ENCODE results near the gene TBC1D9B.

The TBC1D9B gene

DNA sequence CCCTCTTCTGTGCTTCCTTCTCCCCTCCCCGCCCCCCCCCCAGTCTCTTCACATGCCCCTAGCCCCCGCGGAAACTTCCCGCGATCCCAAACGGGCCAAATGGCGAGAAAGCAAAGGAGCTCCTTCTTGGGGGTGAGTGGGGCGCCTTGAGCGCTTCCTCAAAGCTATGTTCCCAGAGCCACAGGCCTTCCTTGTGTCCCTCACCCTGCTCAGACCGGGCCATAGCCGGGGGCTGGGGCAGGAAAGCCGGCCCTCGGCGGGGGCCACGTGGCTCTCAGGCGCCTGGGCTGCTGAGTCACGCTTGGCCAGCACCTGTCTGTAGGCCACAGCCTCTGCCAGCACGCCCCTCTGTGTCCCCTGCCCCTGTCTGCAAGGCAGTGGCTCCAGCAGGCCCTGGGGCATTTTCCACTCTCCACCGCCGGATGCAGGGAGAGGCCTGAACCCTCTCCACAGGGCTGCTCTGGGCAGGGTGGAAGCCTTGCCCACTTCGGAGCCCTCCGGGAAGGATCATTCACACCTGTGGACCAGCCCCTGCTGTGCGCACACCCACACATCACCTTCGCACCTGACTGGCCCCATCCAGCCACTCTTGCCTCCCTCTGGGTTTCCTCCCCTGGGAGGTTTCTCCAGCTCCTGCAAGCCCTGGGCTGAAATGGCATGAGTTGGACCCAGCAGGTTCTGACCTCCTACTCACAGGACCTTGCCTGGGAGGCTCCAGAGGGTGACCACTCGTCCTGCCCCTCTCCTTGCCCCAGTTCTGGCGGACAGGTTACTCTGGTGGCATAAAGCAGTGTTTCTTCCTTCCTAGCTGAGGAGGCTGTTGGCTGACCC is 88.2 kb downstream of the TBC1D9B start:
- DNase-seq: peak; percentile 33

DNA sequence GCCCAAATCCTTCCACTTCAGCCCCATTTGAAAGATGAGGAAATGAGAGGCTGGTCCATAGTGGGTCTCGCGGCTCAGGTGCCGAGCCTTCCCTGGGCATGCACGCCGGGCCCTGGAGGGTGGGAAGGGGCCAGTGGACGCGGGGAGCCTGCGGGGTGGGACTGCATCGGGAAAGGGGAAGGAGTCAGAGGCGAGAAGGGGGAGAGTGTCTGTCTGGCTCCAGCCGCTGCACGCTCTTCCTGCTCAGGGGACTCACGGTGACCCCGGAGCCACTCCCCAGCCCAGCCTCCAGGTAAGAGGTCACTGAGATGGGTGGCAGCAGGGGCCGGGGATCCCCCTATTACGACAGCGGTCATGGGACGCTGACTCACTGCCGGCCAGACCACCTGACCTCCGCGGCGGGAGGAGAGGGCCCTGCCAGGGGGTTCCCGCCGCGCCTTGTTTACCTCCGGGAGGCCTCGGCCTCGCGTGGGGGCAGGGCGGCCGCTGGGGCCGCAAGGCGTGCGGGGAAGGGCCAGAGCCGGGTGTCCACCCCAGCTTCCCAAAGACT is 88.9 kb downstream of the TBC1D9B start:
- DNase-seq: peak; percentile 49

GRCh38 chr5:179817890-179818745 is 89.6 kb downstream of the TBC1D9B start:
- peak; percentile 29 for DNase-seq

DNA sequence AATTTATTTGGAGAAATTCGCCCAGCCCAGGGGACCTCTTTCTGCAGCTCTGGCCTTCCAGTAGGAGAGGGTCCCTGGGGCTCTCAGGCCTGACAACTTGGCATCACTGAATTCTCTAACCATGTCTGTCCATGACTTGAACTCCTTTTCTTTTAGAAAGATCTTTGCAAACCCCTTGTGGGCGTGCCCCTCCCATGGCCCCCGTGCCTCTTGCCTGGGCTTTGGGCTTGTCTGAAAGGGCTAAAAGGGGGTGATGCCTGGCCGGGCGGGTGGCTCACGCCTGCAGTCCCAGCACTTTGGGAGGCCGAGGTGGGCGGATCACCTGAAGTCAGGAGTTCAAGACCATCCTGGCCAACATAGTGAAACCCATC is 90.2 kb downstream of the TBC1D9B start:
- DNase-seq: no peak

- DNase-seq: no peak
Measured at GRCh38 chr5:179816796-179817469, 90.8 kb downstream of the TBC1D9B start.

- no peak for DNase-seq
Measured at GRCh38 chr5:179816401-179816795, 91.3 kb downstream of the TBC1D9B start.

GRCh38 chr5:179815491-179816249 is 92.0 kb downstream of the TBC1D9B start:
- DNase-seq: no peak

DNA sequence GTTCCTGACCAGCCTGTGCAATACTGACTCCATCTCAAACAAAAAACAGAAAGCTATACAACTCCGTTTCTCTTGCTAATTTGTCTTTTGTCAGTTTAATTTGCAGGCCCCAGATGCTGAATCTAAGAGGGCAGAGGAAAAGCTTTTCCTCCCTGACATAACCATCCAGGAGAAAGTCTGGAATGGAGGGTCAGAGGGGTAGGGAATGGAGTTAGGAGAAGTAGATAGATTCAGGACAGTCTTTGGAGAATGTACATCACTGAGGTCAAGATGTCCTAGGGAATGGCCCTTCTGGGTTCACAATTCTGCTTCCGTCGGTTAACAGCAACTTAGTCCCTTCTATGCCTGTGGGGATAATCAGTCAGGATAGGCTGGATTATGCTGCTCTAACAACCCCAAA is 93.6 kb downstream of the TBC1D9B start:
- no peak for DNase-seq

DNA sequence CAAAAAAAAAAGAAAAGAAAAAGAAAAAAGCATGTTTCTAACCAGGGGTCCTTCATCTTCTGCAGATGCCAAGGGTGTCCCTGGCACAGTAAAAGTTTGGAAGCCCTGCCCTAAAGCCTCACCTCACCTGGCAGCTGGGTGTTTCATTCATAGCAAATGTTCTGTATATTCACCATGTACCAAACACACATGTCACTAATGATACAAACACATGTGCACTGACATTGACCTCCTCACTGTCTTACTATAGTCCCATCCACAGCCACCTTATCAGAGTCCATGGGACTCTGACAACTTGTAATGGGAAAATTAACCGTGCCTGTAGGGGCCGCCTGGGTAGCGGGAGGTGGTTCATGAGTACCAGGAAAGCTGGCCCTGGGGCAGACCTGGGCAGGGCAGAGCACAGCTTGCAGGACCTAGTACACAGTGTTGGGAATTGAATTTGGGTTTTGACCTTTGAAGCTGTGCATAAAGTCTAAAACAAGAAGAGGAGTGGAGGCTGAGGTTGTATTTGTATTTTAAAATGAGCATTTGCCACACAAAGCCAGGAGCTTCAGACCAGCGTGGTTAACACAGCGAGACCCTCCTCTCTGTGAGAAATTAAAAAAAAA is 94.6 kb downstream of the TBC1D9B start:
- DNase-seq: no peak

- no peak for DNase-seq
Measured at GRCh38 chr5:179812135-179812825, 95.4 kb downstream of the TBC1D9B start.

All from NCI-H82 (cell line).